ENCODE measurements around the gene CRYGB. TPM values are rescaled to one million over a fixed set of nuclear protein-coding genes. Genes with fewer than 3 reads are reported as not detected.
A peak's percentile ranks its signal among the peaks of the same experiment; 100 is the strongest.
"Not testable (repeated sequence)": the region's sequence is repeated elsewhere in the genome, so short reads cannot be mapped to it uniquely, and the experiment has no call there.

CRYGB gene
- total RNA-seq, 1 experiment from 2014 or later = not detected

DNA sequence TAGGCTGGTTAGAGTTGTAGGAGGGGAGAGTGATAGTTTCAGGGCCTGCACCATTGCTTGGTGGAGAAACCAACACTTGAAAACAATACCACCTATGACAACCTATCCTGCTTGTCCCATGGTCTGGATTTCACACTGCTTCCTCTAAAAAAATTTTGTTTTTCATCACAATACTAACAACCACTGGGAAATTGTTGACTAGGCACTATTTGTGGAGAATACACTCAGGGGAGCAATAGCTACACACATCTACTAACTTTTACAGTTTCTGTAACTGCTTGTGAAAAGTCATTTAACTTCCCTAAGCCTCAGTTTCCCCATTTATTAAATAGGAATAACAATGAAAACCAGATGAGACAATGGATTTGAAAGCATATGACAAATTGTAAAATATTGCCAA lies 4.1 kb upstream of the CRYGB start:
- no peak for DNase-seq (ENCODE audit: low spot score)

DNA sequence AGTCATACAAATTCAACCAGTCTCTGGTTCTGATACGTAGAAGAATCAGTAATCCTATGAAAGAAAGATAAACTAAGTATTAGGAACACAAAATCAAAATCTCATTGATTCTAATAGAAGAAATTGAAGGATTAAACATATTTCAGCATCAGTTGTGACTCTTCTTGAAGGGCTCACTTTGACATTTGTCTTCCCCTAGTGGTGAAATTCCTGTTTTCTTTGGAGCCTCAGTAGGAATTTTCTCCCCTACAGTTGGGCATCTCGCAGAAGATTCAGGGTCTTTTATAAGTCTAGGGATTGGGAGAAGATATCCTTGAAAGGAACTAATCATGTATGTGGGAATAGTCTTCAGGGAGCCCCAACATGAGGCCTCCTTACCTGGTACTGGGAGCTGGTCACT lies 2.8 kb upstream of the CRYGB start:
- no peak for DNase-seq (ENCODE audit: low spot score)

DNA sequence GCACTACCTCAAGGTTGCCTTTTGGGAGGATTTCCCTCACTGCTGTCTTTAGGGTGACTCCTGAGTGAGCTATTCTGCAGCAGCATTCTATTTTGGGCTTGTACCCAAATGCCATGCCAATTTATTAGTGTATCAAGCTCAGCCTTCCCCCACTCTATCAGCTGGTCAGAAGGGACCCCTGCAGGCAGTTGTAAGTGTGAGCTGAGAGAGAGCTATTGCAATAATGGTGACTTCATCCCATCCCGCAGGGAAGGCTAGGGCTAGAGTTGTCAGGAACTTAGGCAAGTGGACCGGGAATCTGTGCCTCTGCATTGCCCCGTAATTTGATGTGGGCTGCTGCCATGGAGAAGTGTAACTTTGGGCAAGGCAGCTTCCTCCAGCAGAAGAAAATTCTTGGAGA lies 1.8 kb upstream of the CRYGB start:
- no peak for DNase-seq (ENCODE audit: low spot score)

DNA sequence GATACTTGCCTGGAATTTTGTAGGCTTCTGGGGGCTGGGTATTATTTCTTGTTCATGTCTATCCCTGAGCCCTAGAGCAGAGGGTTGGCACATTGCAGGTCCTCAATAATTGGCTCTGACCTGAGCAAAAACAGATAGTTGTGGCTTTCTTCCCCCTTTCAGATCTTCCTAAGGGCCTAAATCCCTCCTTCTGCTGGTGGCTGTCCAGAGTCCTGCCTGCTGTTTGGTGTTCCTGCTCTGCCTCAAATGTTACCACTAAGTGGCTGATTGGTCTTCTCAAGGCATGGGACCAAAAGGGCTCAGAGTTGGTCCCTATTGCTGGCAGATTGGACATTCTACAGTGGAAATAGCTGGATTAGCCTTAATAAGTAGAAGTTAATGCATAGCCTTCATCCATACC lies 1.1 kb upstream of the CRYGB start:
- DNase-seq (ENCODE audit: low spot score) = no peak

DNA sequence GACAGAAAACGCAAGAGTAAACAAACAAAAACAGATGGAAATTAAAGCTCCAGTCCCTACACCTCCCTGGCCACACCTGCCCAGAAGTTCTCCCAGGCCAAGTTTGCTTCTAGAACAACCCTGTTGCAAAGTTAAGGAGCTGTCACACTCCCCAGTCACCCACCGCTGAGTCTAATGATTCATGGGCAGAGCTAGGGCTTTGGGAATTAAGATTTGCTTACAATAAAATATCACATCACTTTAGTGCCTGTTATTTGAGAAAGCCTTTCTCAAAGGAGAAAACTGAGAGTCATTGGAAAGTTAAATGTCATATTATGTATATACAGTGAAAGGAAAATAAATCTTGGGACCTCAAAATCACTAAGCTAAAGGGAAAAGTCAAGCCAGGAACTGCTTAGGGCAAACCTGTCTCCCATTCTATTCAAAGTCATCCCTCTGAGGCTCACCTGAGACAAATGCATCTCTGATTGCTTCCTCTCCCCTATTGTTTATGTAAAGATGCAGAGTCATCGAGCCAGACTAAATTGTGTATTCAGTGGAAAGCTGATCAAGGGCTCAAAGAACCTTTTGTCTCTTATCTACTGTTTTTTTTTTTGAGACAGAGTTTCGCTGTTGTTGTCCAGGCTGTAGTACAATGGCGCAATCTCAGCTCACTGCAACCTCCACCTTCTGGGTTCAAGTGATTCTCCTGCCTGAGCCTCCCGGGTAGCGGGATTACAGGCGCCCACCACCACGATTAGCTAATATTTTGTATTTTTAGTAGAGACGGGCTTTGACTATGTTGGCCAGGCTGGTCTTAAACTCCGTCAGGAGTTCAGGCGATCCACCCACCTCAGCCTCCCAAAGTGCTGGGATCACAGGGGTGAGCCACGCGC lies 2.8 kb downstream of the CRYGB start:
- peak; percentile 33 for DNase-seq (ENCODE audit: low spot score)

DNA sequence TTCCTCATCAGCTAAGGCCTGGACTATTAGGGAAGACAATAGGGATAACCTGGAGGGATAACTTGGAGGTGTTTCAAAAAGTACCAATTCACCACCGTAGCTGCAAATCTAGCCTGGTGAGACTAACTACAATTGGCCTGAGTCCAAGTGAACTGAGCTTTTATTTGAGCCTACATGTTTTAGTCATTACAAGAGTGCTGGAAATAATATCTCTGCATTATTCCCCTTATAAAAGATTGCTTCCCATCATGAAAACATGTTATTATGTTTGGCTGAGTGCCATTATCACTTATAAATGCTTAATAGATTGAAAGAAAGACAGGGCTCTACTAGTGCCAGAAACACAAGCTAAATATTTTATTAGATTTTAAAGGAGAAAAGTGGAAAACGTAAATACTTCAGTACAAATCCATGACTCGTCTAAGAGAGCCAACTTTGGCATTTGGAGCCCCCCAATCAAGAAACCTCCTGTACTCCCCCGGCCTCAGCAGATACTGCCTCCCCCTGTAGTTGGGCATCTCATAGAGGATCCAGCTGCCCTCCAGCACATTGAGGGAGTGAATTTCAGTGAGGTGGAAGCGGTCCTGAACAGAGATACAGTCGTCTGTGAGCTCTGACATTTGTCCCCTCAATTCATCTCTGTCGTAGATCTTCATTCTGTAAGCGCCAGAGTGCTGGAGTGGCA lies 3.6 kb downstream of the CRYGB start:
- DNase-seq (ENCODE audit: low spot score) = no peak

DNA sequence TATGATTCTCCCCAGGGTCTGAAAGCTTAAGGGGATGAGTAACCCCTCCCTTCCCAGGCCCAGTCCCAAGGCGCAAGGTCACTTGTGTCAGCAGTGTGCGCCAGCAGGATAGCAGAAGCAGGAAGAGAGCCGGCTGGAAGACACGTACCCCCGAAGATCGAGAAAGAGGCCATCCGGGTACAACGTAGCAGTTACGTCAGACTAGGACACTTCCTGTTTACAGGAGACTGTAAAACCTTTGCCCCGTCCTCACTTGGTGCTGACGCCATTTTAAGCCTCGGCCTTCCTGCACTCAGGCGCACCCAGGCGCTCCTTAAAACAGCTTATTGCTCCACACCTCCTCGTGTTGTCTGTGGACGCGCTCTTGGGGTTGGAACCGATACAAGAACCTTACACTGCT lies 6.5 kb downstream of the CRYGB start:
- DNase-seq (ENCODE audit: low spot score) = no peak

DNA sequence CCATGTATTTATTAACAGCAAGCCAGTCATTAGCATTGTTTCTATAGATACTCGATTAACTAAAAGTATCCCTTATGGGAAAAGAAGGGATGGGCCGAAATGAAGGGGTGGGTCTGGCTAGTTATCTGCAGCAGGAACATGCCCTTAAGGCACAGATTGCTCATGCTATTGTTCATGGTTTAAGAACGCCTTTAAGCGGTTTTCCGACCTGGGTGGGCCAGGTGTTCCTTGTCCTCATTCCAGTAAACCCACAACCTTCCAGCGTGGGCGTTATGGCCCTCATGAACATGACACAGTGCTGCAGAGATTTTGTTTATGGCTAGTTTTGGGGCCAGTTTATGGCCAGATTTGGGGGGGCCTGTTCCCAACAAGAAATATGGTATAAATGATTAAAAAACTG lies 7.6 kb downstream of the CRYGB start:
- DNase-seq (ENCODE audit: low spot score) = not testable (repeated sequence)

DNA sequence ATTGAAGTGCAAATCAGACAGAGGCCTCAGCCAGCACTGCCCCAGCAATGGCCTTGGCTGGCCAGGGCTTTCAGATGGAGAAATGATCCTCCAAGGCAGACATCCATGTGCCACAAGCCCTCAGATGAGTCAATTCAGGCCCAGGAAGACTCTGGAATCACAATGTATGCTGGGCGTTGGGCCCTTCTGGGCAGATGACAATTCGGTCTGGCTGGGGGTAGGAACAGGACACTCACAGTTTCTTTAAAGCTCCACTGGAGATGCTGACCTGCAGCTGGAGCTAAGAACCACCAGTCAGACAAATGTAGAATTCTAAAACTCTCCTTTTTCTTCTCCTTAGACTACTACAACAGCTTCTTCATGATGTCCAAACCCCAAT lies 9.3 kb downstream of the CRYGB start:
- DNase-seq (ENCODE audit: low spot score) = no peak

DNA sequence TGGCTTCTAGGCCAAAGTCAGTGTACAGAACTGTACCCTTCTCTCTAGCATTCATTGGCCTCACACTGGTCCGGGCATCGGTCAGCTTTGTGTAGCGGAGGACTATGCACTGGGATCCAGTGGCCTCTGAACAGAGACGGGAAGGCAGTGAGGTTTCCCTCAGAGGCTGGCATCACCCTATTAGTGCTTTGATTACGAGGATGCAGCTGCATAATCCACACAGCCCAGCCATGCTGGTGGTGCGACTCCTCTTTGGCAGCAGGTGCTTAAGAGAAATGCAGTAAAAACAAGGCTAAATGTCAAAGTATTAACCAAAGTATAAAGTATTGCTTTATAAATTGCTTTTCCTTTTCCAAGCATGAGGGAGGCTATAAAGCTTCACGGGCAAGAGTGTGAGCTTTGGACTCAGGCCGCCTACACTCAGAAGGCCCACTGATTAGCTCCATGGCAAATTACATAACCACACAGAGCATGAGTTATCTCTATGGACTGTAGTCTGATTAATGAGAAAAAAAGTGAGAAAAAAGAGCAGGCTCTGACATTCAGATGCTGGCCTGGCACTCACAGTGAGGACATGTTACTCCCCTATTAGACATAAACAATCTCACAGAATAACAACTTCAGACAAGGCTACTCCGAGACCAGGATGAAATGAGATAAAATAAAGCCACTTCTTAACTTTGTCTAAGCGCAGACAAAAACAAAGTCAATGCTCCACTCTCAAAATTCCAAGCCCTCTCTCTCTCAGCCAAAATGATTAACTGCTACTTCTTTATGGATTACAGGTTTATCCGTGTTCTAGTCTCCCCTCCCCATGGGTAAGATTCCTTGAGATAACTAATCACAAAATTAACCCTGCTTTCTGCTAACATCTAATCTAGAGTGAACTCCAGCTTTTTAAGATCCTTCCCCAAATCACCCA lies 9.9 kb downstream of the CRYGB start:
- DNase-seq (ENCODE audit: low spot score) = no peak

DNA sequence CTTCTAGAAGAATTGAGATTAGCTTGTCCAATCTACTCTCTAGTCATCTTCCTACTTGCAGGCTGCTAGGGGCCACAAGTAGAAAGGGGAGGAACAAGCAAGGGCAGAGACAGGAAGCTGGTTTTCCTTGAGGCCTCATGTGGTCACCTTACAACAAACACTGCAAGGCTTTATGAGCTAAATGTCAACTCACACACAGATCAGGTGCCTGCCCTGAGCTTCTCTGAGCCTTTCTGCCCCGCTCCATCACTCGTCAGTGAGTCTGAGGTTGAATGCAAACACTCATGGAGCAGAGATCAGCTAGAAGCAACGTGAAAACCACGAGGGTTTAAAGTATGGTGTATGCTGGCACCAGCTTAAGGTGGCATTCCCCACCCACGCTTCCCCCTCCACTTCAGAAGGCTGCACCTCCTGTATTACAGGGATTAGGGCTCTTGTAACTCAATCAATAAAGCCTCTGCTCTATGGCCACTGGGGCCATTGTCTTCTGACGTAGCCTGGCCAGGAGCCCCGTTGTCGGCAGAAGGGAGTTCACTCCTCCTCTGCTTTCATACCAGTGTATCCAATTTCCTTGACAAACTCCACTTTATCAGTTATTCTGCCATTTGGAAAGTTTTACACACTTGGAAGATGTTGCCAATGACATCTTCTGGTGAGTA lies 10.9 kb downstream of the CRYGB start:
- DNase-seq (ENCODE audit: low spot score) = peak; percentile 44

DNA sequence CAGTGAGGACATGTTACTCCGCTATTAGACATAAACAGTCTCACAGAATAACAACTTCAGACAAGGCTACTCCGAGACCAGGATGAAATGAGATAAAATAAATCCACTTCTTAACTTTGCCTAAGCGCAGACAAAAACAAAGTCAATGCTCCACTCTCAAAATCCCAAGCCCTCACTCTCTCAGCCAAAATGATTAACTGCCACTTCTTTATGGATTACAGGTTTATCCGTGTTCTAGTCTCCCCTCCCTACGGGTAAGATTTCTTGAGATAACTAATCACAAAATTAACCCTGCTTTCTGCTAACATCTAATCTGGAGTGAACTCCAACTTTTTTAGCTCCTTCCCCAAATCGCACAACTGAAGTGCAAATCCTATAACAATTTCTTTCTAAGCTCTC lies 15.2 kb downstream of the CRYGB start:
- DNase-seq (ENCODE audit: low spot score) = no peak

DNA sequence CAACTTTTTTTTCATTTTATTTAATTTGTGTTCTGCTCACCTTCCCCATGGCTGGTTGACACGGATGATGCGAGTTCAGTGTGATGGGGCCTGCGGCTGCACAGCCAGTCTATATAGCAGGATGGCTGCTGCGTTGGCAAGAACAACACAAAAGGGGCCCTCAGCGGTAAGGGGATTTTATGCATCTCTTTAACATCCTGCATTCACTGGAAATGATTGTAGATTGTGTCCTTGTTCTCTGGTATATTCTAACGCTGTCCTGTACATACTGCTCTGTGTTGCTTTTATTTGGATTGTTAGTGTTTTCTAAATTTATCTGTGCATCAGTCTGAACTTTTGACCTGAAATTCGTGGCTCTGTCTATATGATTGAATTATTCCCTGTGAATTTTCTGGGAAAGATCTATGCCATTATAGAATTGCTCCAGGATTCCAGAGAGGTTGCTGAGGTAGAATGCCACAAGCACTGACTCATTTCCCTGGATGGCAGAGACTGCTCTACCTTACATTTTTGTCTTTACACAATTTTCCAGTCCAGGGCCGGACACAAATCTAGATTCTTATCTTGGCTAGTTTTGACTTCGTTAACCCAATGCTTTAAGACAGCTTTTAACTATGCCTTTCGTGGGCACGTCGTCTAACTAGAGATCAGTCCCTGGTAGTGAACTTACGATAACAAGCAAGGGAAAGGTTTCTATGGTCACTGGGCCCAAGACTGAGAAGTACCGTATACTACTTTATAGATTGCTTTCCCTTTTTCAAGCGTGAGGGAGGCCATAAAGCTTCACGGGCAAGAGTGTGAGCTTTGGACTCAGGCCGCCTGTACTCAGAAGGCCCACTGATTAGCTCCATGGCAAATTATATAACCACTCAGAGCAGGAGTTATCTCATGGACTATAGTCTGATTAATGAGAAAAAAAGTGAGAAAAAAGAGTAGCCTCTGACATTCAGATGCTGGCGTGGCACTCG lies 15.9 kb downstream of the CRYGB start, which contains the start of gene CRYGC:
Gene CRYGC, minus strand, starts transcription at position 85 of the 968 bp plus-strand sequence. Its CDS starts 36 bp downstream, at position 49.
- no peak for DNase-seq (ENCODE audit: low spot score)

DNA sequence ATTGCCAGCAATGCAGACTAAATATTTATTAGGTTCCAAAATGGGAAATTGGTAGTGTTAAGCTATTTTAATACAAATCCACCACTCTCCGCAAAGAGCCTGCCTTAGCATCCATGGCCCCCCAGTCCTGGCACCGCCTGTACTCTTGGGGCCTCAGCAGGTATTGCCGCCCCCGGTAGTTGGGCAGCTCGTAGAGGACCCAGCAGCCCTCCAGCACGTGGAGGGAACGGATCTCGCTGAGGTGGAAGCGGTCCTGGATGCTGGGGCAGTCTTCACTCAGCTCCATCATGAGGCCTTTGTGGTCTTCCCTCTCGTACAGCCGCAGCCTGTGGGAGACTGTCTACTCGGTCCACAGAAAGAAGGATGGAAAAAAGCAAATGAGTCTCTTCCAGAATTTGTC lies 17.8 kb downstream of the CRYGB start:
- no peak for DNase-seq (ENCODE audit: low spot score)

DNA sequence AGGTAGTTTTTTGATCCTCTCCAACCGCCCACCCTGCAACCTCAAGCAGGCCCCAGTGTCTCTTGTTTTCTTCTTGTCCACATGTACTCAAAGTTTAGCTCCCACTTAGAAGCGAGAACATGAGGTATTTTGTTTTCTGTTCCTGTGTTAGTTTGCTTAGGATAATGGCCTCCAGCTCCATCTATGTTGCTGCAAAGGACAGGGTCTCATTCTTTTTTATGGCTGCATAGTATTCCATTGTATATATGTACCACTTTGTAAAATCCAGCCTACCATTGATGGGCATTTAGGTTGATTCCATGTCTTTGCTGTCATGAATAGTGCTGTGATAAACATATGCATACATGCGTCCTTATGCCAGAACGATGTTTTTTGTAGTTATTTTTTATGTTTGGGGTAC lies 18.9 kb downstream of the CRYGB start:
- DNase-seq (ENCODE audit: low spot score) = no peak

DNA sequence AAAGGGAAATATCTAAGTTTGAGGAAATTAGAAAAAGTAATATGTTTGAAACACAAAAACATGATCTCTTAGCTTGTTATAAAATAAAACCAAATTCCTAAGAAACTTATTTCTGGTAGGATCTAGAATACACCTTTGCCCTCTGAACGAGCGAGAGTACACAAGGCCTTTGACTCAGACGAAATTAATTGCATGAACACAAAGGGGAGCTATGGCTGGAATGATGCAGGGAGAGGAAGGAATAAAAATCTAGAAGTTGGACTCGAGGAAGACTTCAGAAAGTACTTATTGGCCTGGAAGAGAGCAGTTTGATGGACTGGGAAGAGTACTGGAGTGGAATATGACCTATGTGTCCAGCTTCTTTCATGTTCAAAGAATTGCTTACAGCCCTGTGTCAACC lies 20.7 kb downstream of the CRYGB start:
- no peak for DNase-seq (ENCODE audit: low spot score)

DNA sequence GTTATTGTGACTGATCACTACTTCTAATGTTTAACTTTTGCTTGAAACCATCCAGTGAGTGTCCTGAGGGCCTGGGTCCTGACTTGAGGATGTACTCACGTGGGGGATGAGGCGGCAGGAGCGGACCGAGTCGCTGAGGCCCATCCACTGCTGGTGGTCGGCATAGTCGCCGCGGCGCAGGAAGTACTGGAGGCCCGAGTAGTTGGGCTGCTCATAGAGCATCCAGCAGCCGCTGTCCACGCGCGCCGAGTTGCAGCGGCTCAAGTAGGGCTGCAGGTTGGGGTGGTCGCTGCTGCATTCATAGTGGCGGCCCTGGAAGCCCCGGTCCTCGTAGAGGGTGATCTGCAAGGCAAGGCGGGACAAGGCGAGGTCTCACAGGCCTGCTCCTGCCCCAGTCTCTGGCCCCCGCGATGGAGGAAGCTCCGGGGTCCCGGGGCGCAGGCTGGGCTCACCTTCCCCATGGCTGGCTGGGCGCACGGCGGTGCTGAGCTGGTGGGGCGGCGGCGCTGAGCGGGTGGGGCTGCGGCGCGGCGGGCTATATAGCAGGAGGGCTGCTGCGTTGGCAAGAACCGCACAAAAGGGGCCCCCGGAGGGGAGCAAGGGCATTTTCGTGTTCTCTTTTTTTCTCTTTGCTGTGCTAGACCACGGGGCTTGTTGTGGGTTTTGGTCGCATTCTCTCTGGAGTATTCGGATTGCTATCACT lies 21.8 kb downstream of the CRYGB start, which contains the start of gene CRYGD:
Gene CRYGD, minus strand, starts transcription at position 512 of the 703 bp plus-strand sequence. Its CDS starts 51 bp downstream, at position 461.
- DNase-seq (ENCODE audit: low spot score) = not testable (repeated sequence)

DNA sequence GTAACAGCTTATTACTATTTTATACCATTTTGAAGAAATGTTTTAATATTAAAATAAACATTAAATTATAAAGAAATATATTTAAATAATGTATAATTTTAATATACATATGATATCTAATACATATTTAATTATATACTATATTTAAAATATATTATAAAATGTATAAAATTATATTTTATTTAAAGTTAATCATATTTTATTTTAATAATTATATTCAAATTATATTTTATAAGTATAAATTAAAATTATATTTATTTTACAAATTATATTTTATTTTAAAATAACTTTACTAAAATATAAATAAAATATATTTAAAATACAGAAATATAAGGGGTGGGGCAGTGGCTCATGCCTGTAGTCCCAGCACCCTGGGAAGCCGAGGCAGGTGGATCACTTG lies 23.7 kb downstream of the CRYGB start:
- DNase-seq (ENCODE audit: low spot score) = no peak

DNA sequence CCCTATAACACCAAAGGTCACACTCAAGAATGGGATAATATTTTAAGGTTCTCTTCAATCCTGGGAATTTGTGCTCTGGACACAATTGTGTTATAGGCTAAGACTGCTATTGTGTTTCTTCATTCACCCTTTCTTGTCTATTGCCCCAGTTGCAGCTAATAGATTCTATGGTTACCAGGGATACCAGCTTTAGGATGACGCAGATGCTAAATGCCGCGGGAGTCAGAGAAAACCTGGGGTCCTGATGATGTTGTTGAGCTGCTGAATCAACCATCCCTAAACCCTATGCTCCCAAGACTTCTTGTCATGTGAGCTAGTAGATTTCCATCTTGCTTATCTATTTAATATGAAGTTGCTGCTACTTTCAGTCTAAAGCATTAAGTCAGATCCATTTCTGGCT lies 27.0 kb downstream of the CRYGB start:
- DNase-seq (ENCODE audit: low spot score) = no peak

DNA sequence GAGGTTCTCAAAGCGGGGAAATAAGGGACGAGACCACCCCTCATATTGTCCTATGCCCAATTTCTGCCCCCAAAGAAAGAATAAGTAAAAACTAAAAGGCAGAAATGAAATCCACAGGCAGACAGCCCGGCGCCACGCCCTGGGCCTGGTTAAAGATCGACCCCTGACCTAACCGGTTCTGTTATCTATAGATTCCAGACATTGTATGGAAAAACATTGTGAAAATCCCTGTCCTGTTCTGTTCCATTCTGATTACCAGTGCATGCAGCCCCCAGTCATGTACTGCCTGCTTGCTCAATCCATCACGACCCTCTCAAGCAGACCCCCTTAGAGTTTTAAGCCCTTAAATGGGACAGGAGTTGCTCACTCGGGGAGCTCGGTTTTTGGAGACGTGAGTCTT lies 28.6 kb downstream of the CRYGB start:
- not testable (repeated sequence) for DNase-seq (ENCODE audit: low spot score)
